GM20000 (cell line): Measurements from ENCODE around the gene MYO16.

Experiments used
- DNase-seq: peaks from one replicate; pipeline ENCODE4 v3.0.0; 2012; ENCODE audit warnings: low spot score
- TF ChIP-seq, protein P1 (sequence below): IDR thresholded peaks from 2 replicates; pipeline ENCODE4 v1.5.1; 2012; ENCODE audit warnings: mild to moderate bottlenecking, control low read depth; ENCODE audit errors: extremely low read depth, missing control alignments

Gene MYO16

DNA sequence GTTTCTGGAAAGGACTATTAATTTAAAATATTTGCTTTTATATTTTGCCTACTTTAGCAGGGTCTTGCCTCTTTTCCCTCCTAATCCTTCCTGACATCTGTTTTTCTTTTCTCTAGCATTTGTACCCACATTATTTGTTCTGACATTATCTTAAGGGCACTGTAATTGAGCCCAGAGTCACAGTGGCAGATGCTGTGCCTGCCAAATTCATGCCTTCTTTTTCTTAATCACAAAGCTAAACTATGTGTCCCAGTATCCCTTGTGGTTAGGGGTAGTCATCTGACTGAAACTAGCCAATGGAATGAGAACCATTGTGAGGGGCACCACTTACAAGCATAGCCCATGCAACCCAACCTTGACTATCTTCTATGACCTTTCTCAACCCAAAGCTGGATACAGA, 562.9 kb downstream of the MYO16 start:
- TF ChIP-seq, protein P1, sequence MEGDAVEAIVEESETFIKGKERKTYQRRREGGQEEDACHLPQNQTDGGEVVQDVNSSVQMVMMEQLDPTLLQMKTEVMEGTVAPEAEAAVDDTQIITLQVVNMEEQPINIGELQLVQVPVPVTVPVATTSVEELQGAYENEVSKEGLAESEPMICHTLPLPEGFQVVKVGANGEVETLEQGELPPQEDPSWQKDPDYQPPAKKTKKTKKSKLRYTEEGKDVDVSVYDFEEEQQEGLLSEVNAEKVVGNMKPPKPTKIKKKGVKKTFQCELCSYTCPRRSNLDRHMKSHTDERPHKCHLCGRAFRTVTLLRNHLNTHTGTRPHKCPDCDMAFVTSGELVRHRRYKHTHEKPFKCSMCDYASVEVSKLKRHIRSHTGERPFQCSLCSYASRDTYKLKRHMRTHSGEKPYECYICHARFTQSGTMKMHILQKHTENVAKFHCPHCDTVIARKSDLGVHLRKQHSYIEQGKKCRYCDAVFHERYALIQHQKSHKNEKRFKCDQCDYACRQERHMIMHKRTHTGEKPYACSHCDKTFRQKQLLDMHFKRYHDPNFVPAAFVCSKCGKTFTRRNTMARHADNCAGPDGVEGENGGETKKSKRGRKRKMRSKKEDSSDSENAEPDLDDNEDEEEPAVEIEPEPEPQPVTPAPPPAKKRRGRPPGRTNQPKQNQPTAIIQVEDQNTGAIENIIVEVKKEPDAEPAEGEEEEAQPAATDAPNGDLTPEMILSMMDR = no peak
- no peak for DNase-seq

DNA sequence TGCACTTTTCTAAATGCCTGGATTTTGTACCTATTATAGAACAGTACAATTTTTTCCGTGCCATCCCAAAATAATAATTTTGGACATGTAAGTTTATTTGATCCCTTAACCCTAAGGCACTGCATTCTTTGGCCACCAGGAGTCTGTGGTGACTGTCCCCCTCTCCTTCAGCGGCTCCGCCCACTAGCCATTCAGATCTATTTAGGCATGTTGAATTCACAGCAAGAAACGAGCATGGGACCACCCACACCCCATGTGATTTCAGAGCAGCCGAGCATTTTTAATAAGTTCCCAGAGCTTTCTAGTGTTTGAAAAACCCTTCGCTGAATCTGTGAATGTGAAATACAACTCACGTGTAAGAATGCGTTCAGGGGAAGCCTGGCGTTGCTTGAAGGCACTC, 567.5 kb downstream of the MYO16 start:
- TF ChIP-seq, protein P1 = no peak
- DNase-seq = no peak

DNA sequence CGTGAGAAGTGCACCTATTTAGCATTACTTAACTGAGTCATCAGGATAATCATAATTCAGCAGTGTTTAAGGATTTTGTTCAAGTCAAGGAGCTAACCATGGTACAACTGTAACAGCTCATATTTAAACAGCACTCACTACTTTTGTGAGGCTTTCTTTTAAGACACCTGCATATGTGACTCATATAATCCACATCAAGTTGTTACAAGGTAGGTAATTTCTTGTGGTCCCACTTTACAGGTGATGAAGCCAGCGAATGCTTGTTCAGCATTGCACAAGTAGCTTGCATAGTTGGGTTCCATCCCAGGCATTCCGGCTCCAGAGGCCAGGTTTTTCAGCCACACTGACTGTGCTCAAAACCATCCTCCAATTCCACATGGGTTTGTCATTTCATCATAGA, 569.2 kb downstream of the MYO16 start:
- DNase-seq = no peak
- TF ChIP-seq, protein P1 = no peak

DNA sequence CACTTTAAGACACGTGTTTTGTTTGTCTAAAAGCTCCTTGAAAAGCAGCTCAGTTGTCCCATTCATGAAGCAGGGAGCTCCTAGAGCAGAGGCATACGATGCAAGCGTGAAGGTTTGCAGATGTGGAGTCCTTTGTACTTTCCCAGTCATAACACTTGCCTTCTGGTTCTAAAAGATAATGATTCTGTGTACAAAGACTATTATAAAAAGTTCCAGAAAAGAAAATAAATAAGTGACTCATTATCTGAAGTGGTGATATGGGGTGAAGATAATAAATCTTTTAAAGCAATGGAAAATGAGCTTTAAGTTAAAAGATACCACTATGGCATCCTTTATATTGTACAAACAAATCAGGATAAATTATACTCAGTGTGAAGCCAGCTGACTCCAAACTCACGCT, 569.9 kb downstream of the MYO16 start:
- TF ChIP-seq, protein P1 = no peak
- no peak for DNase-seq

DNA sequence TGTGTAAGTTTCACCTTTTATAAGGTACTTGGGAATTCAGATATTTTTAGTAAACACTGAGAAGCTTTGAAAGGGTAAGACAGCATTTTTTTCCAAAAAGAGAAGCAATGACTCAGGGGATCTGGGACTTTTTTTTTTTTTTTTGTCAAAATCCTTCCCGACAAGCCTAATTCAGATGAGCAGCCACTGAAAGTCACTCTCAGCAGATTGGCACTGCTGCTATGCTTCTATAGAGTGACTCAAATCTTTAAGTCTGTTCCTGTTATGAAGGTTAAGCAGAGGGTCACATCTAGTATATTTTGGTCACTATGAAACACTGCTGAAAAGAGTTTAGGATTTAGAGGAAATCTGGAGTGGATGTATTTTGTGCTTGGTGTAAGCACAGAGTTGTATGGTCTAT, 571.1 kb downstream of the MYO16 start:
- TF ChIP-seq, protein P1 = no peak

DNA sequence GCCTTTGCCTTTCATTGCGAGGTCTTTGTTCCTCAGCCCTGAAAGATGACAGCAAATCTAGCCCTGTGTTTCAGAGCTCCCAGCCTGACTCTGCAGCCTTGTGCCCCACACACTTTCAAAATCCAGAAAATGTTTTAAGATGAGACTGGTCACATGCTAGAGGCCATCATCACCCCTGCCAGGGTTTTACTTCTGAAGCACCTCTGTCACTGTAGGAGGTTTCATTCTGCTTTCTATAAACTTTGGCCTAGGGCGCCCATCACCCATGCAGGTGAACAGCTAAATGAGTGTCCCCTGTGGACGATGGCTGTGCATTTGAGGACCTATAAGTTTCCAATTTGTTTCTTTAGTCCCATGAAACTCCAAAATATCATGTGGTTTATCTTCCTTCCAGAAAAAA, 574.2 kb downstream of the MYO16 start:
- TF ChIP-seq, protein P1 = no peak
- DNase-seq = no peak

More for the DNA sequence above, 571.1 kb downstream of the MYO16 start:
- no peak for DNase-seq

DNA sequence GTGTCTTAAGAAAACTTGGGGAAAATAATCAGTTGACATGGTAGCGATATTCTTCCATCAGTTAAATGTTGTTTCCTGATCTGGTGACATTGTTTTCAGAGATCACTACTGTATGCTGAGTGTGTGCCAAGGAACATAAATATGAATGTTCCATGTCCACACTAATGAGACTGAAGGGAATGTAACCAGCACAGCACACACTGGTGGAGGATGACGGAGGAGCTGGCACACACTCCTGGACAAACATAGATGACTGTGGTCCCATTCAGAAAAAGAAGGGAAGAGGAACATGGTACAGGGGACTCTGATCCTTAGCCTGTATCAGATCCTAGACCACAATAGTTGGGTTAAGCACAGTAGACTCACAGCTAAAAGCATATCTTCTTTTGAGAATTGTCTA, 574.8 kb downstream of the MYO16 start:
- TF ChIP-seq, protein P1 = no peak
- no peak for DNase-seq

DNA sequence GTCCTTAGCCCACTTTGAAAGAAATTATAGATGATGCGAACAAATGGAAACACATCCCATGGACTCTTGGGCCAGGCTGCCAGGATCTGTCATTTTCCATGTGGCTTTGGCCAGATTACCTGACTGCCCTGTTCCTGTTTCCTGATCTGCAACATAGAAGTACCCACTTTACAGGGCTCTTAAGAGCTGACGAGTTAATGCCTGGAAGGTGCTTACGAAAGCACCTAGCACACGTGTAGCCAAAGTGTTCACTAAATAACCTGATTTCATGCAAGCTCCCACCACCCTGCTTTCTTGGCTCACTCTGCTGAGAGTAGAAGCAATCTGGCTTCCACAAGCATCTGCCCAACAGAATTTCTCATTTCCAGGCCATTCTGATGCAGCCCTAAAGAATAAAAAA, 575.2 kb downstream of the MYO16 start:
- TF ChIP-seq, protein P1 = no peak
- no peak for DNase-seq
